Neural crest cell (in vitro differentiated cells): Measurements from ENCODE around the gene RENBP. TPM values are rescaled to one million over a fixed set of nuclear protein-coding genes. Genes with fewer than 3 reads are reported as not detected.

Experiments
- DNase-seq: peaks from one replicate; pipeline ENCODE4 v3.0.0; 2021; ENCODE audit warnings: low read depth, mixed read lengths, low spot score
- H3K27ac Mint-ChIP-seq: one replicate; pipeline ENCODE4 v1.8.0; 2021; ENCODE audit warnings: mild to moderate bottlenecking, mixed read lengths; ENCODE audit not compliant: unreplicated experiment
- H3K27me3 Mint-ChIP-seq: 2 replicates; pipeline ENCODE4 v1.8.0; 2021; ENCODE audit warnings: low read depth, mild to moderate bottlenecking, mixed read lengths
- H3K36me3 Mint-ChIP-seq: 2 replicates; pipeline ENCODE4 v1.8.0; 2021; ENCODE audit warnings: low read depth, mild to moderate bottlenecking, mixed read lengths
- H3K4me1 Mint-ChIP-seq: 2 replicates; pipeline ENCODE4 v1.8.0; 2021; ENCODE audit warnings: mixed read lengths
- H3K4me3 Mint-ChIP-seq: one replicate; pipeline ENCODE4 v1.8.0; 2021; ENCODE audit warnings: mild to moderate bottlenecking, mixed read lengths
- H3K9me3 Mint-ChIP-seq: 2 replicates; pipeline ENCODE4 v1.8.0; 2021; ENCODE audit warnings: mixed read lengths
- total RNA-seq: library from RNA; stranded (reverse); gene quantifications from 2 replicates; pipeline ENCODE4 v1.2.1, GENCODE V29; 2021
- TF ChIP-seq, protein P1 (sequence below): fragments of 200-600 bp; sonication (generic); conservative IDR thresholded peaks from 2 replicates; pipeline ENCODE4 v1.5.0; 2021; ENCODE audit warnings: antibody characterized with exemption, mild to moderate bottlenecking

The RENBP gene
- total RNA-seq, 1 donor from 2014 or later = 11.4 TPM

DNA sequence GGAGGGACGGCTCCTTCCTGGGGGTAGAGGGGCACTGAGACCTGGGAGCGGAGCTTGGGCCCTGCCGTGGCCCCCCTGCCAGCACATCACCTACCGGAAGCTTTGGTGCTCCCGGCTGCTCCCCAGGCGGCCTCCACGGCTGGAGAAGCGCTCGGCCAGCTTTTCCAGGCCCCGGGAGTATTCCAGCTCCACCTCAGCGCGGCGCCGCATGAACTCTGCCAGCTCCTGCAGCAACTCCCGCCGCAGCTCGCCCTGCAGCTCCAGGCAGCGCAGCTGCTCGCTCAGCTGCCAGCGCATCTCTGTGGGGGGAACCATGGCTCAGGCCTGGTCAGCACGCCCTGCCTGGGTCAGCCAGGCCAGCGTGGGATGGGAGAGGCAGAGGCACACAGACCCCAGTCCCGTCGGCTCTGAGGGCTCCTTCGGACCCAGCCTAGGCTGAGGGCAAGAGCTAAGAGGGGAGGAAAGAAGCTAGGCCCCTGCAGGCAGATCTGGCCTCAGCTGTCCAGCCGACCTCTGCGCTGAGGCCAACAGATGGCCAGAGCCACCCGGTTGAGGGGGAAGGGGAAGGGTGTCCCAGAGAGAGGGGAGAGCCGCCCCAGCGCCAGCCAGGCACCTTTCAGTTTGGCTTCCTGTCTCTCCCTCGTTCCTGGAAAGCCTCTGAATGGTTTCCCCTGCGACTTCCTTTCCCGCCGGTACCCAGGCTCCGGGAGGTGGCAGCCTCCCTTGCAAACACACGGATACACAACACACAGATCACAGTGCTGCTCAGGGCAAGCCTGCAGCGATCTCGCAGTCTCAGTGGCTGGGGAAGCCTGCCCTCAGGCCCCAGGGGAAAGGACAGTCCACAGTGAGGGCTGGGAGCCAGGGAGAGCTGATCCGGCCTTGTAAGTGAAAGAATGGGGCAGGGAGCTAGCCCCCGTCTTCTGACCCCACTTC, 22.7 kb downstream of the RENBP start:
- peak overlapping the region; percentile 27 for H3K27ac Mint-ChIP-seq
- TF ChIP-seq, protein P1, sequence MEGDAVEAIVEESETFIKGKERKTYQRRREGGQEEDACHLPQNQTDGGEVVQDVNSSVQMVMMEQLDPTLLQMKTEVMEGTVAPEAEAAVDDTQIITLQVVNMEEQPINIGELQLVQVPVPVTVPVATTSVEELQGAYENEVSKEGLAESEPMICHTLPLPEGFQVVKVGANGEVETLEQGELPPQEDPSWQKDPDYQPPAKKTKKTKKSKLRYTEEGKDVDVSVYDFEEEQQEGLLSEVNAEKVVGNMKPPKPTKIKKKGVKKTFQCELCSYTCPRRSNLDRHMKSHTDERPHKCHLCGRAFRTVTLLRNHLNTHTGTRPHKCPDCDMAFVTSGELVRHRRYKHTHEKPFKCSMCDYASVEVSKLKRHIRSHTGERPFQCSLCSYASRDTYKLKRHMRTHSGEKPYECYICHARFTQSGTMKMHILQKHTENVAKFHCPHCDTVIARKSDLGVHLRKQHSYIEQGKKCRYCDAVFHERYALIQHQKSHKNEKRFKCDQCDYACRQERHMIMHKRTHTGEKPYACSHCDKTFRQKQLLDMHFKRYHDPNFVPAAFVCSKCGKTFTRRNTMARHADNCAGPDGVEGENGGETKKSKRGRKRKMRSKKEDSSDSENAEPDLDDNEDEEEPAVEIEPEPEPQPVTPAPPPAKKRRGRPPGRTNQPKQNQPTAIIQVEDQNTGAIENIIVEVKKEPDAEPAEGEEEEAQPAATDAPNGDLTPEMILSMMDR = no peak
- H3K27me3 Mint-ChIP-seq = peaks cover 6% of the 10 kb centered on the region
- DNase-seq = no peak
- peak overlapping the region; percentile 31 for H3K4me3 Mint-ChIP-seq
- H3K36me3 Mint-ChIP-seq = no peaks in the 10 kb centered on the region
- H3K4me1 Mint-ChIP-seq = peaks cover 16% of the 10 kb centered on the region
- H3K9me3 Mint-ChIP-seq = no peaks in the 10 kb centered on the region

DNA sequence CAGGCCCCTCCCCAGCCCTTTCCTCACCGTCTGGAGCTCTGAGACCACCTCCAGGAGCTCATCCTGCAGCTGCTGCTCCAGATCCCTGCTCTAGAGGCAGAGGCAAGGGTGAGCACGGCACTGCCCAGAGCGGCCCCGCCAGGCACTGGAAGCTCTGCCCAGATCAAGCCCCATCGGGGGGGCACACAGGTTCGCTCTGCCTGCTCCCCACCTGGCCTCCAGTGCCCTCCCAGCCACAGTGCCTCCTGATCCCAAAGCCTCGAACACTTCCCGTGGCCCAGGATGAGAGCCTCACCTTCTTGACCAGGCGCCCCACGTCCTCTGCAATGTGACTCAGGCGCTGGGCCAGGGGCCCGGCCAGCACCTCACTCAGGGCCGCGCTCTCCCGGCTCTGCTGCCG, 23.4 kb downstream of the RENBP start:
- H3K36me3 Mint-ChIP-seq = no peaks in the 10 kb centered on the region
- H3K4me3 Mint-ChIP-seq = no peak overlapping the region
- H3K4me1 Mint-ChIP-seq = peaks cover 15% of the 10 kb centered on the region
- peaks cover 6% of the 10 kb centered on the region for H3K27me3 Mint-ChIP-seq
- no peaks in the 10 kb centered on the region for H3K9me3 Mint-ChIP-seq
- no peak for DNase-seq
- no peak overlapping the region for H3K27ac Mint-ChIP-seq
- TF ChIP-seq, protein P1 = no peak

DNA sequence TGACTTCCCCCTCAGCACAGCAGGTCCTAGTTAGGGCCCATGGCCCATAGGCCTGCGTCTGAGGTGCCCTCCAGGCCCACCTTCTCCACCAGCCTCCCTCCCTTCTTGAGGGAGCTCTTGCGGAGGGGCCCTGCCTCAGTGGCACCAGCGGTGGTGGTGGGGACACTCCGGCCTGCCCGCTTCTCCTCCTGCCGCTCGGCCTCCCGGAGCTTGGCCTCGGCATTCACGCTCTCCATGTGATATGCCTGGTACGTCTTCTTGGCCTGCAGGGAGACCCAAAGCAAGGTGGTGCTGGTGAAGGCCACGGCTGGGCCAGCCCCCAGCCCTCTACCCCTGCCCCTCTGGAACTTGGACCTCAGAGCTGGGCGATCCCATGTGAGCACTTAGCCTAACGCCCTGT, 23.9 kb downstream of the RENBP start:
- DNase-seq = no peak
- H3K4me3 Mint-ChIP-seq = no peak overlapping the region
- H3K36me3 Mint-ChIP-seq = no peaks in the 10 kb centered on the region
- H3K4me1 Mint-ChIP-seq = peaks cover 15% of the 10 kb centered on the region
- TF ChIP-seq, protein P1 = no peak
- H3K9me3 Mint-ChIP-seq = no peaks in the 10 kb centered on the region
- peaks cover 3% of the 10 kb centered on the region for H3K27me3 Mint-ChIP-seq
- H3K27ac Mint-ChIP-seq = no peak overlapping the region

DNA sequence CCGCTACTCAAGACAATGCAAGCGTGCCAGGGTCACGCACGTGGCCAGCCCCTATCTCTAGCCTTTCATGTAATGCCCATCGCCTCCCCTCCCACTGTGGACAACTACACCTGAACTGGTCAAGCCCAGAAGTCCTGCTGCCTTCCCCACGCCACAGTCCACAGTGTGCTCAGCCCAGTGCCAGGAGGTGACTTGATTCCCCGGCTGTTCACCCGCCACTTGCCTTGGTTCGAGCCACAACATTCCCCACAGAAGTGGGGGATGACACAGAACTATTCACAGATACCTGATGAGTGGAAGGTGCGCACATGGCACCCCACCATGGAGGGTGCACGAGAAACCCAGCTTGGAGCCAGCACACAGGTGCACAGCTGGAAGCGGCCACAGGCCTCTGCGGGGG, 25.2 kb downstream of the RENBP start:
- H3K27me3 Mint-ChIP-seq = peaks cover 2% of the 10 kb centered on the region
- TF ChIP-seq, protein P1 = no peak
- peak overlapping the region; percentile 6 for H3K27ac Mint-ChIP-seq
- no peaks in the 10 kb centered on the region for H3K36me3 Mint-ChIP-seq
- no peak overlapping the region for H3K4me3 Mint-ChIP-seq
- no peaks in the 10 kb centered on the region for H3K9me3 Mint-ChIP-seq
- DNase-seq = no peak
- peaks cover 10% of the 10 kb centered on the region for H3K4me1 Mint-ChIP-seq

DNA sequence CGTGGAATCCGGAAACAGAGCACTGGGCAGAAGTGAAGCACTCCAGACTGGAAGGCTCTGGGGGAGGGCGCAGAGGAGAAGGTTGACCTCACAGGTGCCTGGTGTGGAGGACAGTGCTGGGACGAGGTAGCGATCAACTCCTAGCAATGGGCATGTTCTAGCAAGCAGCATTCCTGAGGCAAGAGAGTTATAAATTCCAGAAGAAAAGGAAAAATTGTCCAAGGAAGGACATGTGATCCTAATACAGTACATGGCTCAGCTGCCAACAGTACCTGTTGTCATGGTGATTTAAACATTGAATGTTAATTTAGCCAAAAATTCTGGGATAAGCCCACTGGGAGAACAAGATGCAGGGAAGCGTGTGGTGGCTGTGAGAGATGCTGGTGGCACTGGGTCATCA, 26.6 kb downstream of the RENBP start:
- H3K27me3 Mint-ChIP-seq = peaks cover 2% of the 10 kb centered on the region
- H3K36me3 Mint-ChIP-seq = no peaks in the 10 kb centered on the region
- H3K27ac Mint-ChIP-seq = no peak overlapping the region
- peaks cover 6% of the 10 kb centered on the region for H3K4me1 Mint-ChIP-seq
- H3K9me3 Mint-ChIP-seq = no peaks in the 10 kb centered on the region
- TF ChIP-seq, protein P1 = no peak
- no peak for DNase-seq
- H3K4me3 Mint-ChIP-seq = no peak overlapping the region
